Ascending aorta (tissue), 2 donors: ENCODE measurements around the gene IMMP2L. TPM values are rescaled to one million over a fixed set of nuclear protein-coding genes. Genes with fewer than 3 reads are reported as not detected.
A peak's percentile ranks its signal among the peaks of the same experiment; 100 is the strongest.

Source experiments
- DNase-seq, 2 donors: peaks; one replicate each; pipeline ENCODE4 v3.0.0-alpha.2; 2019; ENCODE audit warnings: low spot score in 2 of 2
- H3K27ac ChIP-seq, 2 donors: fragments of 200-600 bp; sonication (generic); one replicate each; pipeline ENCODE4 v1.5.1; 2016 to 2017; ENCODE audit warnings: mild to moderate bottlenecking in 1 of 2
- H3K27me3 ChIP-seq: fragments of 200-600 bp; sonication (generic); one replicate; pipeline ENCODE4 v1.5.1; 2017
- H3K36me3 ChIP-seq, 2 donors: fragments of 200-600 bp; sonication (generic); one replicate each; pipeline ENCODE4 v1.5.1; 2016
- H3K4me1 ChIP-seq, 2 donors: fragments of 200-600 bp; sonication (generic); one replicate each; pipeline ENCODE4 v1.5.1; 2016 to 2017; ENCODE audit warnings: mild to moderate bottlenecking in 1 of 2
- H3K4me3 ChIP-seq, 2 donors: fragments of 200-600 bp; sonication (generic); one replicate each; pipeline ENCODE4 v1.5.1; 2016 to 2017; ENCODE audit warnings: mild to moderate bottlenecking in 1 of 2
- H3K9me3 ChIP-seq, 2 donors: fragments of 200-600 bp; sonication (generic); one replicate each; pipeline ENCODE4 v1.5.1; 2016
- CTCF ChIP-seq, 3 experiments: fragments of 200-600 bp in 2 of 3; fragments of 450-650 bp in 1 of 3; sonication (generic) in 2 of 3; IDR thresholded peaks; one replicate each; pipeline ENCODE4 v1.5.1; 2016 to 2019; ENCODE audit warnings: antibody characterized with exemption in 3 of 3, mild to moderate bottlenecking in 1 of 3, moderate library complexity in 1 of 3
- intact Hi-C: fragments of 100-400 bp; cut with DNase I; formaldehyde crosslinking; loops from one replicate; pipeline ENCODE4 v1.15.1; 2023
- total RNA-seq: library from RNA; depleted of rRNA; stranded (reverse); fragments of >200 nt; gene quantifications from one replicate; pipeline ENCODE4 v1.1.0, GENCODE V29; 2016

Gene IMMP2L
- total RNA-seq, 1 donor from 2014 or later = 143 TPM

GRCh38 chr7:111138586-111138985 is 423.7 kb downstream of the IMMP2L start:
- Histone ChIP-seq H3K27me3 (no peaks in the 10 kb centered on the region), H3K4me1 (peaks cover 4 to 28% of the 10 kb centered on the region in 2 donors), H3K4me3 (peak overlapping the region in 1 of 2 donors; percentile 20), H3K9me3 (no peaks in the 10 kb centered on the region), H3K27ac (peak overlapping the region; percentile 82 to 84), H3K36me3 (no peaks in the 10 kb centered on the region)
- TF ChIP-seq CTCF (IDR thresholded peaks at IDR 0.05) = no peak
- no peak for DNase-seq
- intact Hi-C loops = loop anchor here (5.0 kb wide), 1 partner anchor 424 kb away; the partner anchor contains the start of gene IMMP2L

GRCh38 chr7:111138193-111138569 is 424.1 kb downstream of the IMMP2L start:
- peak overlapping the region in 1 of 2 donors; percentile 6 for H3K4me3 ChIP-seq
- no peaks in the 10 kb centered on the region for H3K36me3 ChIP-seq
- no peaks in the 10 kb centered on the region for H3K9me3 ChIP-seq
- H3K27me3 ChIP-seq = no peaks in the 10 kb centered on the region
- peak; percentile 44 to 79 for DNase-seq
- intact Hi-C loops = loop anchor here (5.0 kb wide), 1 partner anchor 424 kb away; the partner anchor contains the start of gene IMMP2L
- TF ChIP-seq CTCF (IDR thresholded peaks at IDR 0.05) = no peak
- peaks cover 4 to 28% of the 10 kb centered on the region in 2 donors for H3K4me1 ChIP-seq
- H3K27ac ChIP-seq = peak overlapping the region; percentile 82 to 84

GRCh38 chr7:111137296-111138192 is 424.7 kb downstream of the IMMP2L start:
- TF ChIP-seq CTCF (IDR thresholded peaks at IDR 0.05) = no peak
- Histone ChIP-seq H3K9me3 (no peaks in the 10 kb centered on the region), H3K4me3 (peak overlapping the region in 1 of 2 donors; percentile 6), H3K36me3 (no peaks in the 10 kb centered on the region), H3K27me3 (no peaks in the 10 kb centered on the region), H3K4me1 (peaks cover 4 to 28% of the 10 kb centered on the region in 2 donors), H3K27ac (peak overlapping the region; percentile 82 to 84)
- intact Hi-C loops = loop anchor here (5.0 kb wide), 1 partner anchor 425 kb away; the partner anchor contains the start of gene IMMP2L
- DNase-seq = no peak

- intact Hi-C loops = no loop called here
Measured at GRCh38 chr7:111132833-111133232, 429.5 kb downstream of the IMMP2L start.

GRCh38 chr7:111129435-111129834 is 432.9 kb downstream of the IMMP2L start:
- Histone ChIP-seq H3K36me3 (no peaks in the 10 kb centered on the region), H3K4me1 (no peaks in the 10 kb centered on the region), H3K9me3 (no peaks in the 10 kb centered on the region), H3K27ac (no peak overlapping the region), H3K27me3 (no peaks in the 10 kb centered on the region), H3K4me3 (no peak overlapping the region)
- TF ChIP-seq CTCF (IDR thresholded peaks at IDR 0.05) = no peak
- intact Hi-C loops = no loop called here
- no peak for DNase-seq

More at GRCh38 chr7:111132833-111133232, 429.5 kb downstream of the IMMP2L start:
- DNase-seq = no peak
- Histone ChIP-seq H3K4me3 (no peak overlapping the region), H3K27me3 (no peaks in the 10 kb centered on the region), H3K36me3 (no peaks in the 10 kb centered on the region), H3K4me1 (peaks cover 0 to 5% of the 10 kb centered on the region in 2 donors), H3K27ac (no peak overlapping the region), H3K9me3 (no peaks in the 10 kb centered on the region)
- TF ChIP-seq CTCF (IDR thresholded peaks at IDR 0.05) = no peak
